ENCODE results near the gene SSPN. TPM values are rescaled to one million over a fixed set of nuclear protein-coding genes. Genes with fewer than 3 reads are reported as not detected.

SSPN gene
- total RNA-seq, 1 experiment from 2014 or later = 1.3 TPM

DNA sequence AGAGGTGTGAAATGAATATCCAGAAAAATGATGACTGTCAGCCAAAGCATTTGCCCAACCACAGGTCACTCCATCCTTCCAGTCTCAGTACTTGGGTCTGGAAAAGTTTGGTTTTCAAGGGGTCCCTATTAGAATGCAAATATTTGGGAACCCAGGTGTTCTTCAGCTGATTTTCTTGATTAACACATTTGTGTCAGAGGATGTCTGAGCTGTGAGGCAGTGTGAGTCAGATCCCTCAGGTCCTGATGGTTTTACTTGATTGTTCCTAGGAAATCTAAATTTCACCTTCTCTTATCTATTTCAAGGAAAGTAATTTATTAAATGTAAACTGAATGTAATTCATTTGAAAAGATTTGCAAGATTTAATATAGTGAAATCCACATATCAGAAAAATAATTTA is 71.5 kb downstream of the SSPN start:
- DNase-seq (ENCODE audit: low spot score) = no peak

DNA sequence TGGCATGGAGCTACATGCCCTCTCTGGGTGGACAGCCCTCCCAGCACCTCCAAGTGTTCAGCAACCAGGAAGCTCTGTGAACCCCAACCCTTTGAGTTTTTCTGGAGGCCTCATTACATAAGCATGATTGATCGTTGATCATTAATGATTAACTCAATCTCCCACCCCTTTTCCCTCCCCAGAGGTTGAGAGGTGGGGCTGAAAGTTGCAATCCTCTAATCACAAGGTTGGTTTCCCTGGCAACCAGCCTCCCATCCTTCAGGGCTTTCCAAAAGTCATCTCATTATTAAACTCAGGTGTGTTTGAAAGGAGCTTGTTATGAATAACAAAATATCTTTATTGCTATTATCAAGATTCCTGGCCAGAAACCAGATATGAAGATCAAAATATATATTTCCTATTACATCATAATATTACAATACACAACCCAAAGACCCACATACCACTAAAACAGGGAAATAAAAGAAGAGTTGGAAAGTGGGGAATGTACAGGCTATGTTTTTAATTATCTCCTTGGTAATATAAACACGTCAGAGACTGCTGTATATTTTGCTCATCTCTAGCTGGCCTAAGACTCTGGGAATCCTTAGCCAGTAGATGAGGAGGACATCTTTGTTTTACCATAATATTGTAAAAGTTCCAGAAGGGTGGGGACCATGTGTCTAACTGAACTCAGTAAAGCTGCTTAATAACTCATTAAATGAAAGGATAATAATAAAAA is 73.6 kb downstream of the SSPN start:
- DNase-seq (ENCODE audit: low spot score) = no peak

DNA sequence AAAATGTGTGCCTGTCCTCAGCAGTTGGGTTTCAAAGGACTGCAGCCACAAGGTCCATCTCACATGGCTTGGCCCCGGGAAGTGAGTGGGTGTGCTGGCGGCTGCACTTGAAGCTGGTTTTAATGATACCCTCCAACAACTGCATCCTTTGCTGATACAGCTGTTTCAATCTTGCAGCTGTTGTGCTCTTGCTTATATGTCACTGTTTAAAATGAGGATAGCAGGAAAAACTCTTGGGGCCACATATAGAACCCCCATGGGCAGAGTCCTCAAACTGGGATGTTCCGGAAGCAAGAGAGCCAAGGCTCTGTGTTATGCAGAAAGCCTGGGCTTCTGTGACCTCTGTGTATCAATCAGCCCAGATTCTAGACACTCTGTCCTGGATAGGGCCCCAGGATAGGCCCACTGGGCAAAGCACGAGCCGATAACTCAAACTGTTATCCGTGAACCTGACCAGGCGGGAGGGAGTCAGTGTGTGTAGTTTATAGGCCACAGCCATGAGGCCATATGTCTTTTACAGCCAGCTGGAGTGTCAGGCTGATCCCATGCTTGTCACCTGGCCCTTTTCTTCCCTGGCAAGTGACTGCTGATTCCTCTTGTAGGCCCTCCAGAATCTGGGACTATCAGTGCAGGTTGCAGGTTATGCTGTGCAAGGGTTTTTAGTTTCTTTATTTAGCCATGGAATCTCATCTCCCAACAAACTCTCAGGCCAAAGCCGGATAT is 74.3 kb downstream of the SSPN start:
- DNase-seq (ENCODE audit: low spot score) = no peak

DNA sequence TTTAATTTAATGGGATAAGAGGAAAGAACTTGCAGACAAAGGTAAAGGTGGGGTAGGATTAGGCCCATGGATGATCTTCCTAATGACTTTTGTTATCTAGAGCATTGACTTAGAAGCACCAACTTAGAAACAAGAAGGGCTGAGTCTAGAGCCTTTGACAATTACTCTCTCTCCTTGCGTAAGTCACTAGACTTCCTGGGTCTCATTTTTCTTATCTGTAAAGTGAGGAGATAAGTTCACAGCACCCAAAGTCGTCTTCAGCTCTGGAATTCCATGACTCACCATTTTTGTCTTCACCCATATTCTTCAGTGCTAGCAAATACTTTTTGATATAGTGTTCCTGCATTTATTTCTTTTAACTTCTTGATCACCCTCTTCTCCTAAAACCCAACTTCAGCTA is 75.7 kb downstream of the SSPN start:
- DNase-seq (ENCODE audit: low spot score) = peak; percentile 67

DNA sequence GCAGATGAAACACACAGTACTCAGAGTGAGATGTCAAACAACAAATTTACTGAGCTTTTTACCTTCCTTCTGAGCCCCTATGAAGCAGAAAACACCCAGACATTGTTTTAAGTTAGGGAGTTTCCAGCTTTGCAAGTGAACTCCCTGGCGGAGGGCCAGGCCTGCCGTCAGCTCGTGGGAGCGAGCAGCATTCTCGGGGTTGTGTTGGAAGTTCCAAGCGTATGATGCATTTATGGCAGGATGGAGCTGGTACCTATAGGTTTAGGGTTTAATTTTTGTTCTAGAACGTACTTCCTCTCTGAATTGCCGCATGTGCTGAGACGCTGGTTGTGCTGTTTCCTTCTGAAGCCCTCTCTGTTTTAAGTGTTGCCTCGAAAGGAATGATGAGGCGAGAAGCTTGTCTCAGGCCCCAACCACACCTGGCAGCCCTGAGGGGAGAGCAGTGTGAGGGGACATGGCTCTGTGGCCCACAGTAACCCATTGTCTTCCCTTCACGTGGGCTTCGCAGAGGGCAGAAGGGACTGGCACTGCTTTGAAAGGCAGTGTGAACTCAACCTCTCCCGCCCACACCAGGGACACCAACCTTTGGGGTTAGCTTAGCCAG is 76.6 kb downstream of the SSPN start:
- DNase-seq (ENCODE audit: low spot score) = peak; percentile 85

DNA sequence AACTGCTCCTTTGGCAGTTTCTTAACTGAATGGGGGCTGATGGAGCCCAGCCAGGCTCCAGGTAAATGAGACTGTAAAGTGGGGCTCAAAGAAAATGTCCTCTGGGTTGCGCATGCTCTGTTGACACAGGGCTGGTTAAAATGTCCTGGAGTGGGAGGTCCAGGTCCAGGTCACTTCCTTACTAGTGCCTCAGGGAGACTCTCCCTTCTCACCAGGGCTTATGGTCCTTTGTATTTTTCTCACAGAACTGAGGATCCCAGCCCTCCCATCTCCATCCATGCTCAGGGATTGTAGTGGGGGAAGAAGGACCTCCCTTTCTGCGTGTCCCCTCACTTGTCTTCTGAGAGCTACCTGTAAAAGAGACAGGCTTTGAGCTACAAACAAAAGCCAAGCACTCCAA is 77.5 kb downstream of the SSPN start:
- no peak for DNase-seq (ENCODE audit: low spot score)

DNA sequence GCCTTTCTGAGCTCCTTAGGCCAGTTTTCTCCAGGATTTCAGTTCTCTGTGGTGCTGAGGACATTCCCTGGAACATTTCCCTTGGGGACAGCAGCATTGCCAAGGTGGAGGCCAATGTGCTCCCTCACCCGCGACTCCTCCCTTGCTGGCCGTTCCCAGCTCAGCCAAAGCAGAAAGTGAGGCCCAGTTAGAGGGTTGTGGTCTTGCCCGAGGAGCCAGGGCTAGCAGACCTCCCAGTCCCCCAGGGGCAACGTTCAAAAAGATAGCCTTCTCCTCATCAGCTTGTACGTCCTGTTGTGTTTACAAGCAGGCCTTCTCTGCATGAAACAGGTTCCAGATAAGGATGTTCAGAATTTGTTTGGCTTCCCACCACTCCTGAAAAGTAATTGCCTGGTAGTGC is 78.4 kb downstream of the SSPN start:
- DNase-seq (ENCODE audit: low spot score) = no peak

DNA sequence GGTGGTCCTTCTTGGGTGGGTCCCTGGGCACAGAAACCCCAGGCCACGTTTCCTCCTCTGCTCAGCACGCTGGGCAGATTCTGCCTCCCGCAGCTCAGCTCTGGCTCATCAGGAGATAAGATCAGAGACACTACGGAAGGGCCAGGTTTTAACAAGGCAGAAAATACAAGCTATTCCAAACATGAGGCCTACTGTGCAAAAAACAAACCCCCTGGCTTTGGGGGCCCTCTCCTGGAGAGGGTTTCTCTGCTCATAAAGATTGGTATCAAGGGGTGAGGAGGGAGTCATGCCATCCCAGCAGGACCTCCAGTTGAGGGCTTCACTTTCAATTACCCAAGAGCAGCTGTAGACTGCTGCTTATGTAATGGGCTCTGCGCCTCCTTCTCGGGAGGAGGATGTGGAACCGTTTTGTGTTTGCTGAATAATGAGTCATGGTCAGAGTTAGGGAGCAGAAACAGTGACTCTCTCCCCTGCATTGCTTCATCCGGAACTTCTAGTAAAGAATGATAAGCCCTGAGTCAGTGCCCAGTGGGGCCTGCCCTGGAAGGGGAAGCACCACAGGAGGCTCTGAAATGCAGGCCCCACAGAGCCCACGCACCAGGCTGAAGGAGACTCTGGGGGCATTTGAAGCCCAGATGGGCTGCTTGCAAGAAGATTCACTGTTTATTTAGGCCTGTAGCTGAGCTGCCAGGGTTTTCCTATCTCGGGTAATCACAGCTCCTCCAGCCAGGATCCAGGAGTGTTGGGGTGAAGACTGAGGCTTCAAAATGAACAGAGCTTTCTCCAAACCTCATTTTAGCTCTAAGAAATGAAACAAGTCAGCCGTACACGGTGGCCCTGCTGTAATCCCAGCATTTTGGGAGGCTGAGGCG is 79.3 kb downstream of the SSPN start:
- peak; percentile 99 for DNase-seq (ENCODE audit: low spot score)

DNA sequence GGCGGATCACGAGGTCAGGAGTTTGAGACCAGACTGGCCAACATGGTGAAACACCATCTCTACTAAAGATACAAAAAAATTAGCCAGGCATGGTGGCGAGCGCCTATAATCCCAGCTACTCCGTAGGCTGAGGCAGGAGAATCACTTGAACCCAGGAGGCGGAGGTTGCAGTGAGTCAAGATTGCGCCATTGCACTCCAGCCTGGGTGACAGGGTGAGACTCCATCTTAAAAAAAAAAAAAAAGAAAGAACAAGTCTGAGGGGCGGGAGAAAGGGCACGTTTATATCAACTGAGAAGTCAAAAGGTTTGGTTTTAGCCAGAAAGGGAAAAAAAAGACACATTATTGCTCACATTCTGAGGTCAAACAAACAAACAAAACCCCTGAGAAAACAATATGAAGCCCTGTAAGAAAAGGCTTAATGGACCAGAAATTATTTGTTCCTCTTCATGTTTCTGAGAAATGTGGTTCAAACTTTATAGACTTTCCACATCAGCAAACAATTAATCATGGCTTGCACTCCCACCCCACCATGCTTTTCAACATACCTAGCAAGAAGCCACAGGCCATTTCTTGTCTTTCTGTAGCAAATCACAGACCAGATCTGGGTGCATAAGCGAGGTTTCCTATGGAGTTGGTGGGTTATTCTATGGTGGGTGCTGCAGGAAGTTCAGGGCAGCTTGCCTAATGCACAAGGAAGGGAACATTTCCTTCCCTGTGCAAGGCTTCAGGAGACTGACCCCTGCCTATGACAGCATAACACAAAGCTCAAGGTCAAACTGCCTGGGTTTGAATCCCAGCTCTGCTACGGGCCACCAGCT is 80.1 kb downstream of the SSPN start:
- no peak for DNase-seq (ENCODE audit: low spot score)

DNA sequence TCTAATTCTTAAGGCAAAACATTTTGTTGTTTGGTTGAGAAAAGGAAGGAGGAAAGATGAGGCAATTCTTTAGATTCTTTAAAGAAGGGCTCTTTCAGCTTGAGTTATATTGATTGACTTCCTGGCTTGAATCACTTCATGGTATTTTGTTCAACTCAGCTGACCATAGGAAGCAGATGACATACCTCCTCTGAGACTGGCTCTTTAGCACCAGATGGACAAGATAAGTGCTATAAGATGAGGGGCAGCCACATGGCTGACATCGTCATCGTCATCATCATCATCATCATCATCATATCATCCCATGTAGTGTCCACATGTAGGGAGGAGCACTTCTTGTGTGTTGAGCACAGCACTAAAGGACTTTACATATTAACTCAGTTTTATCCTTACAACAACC is 81.3 kb downstream of the SSPN start:
- DNase-seq (ENCODE audit: low spot score) = no peak

DNA sequence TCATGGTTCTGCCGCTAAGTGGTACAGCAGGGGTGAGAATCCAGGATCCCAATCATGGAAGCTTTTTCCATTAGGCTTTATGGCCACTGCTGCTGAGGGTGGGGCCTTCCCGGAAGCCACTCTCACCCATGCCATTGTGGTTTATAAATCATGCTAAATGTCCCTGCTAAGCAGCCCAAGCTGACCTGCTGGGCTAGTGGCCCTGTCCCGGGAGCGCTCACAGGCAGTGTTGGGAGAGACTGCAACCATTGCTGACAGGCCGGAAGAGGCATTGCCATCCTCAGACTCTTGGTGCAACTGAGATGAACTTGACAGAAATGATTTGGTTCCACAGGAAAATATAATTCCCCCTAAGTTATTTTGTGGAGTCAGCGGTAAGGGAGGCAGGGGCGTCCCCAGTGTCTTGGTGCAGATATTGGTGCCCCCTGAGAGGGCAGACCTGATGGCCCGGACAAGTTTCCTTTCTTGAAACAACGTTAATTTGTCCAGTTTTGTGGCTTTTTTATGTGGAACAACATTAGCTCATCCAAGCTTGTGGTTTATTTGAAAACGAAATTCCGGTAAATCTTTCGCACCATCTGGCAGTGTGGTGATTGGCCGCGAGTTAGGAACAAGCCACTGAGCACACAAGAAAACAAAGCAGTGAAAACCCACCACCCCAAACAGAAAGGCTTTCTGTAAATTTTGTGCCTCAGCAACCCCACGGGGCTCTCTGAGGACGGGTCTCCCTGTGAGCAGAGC is 82.3 kb downstream of the SSPN start:
- peak; percentile 55 for DNase-seq (ENCODE audit: low spot score)

DNA sequence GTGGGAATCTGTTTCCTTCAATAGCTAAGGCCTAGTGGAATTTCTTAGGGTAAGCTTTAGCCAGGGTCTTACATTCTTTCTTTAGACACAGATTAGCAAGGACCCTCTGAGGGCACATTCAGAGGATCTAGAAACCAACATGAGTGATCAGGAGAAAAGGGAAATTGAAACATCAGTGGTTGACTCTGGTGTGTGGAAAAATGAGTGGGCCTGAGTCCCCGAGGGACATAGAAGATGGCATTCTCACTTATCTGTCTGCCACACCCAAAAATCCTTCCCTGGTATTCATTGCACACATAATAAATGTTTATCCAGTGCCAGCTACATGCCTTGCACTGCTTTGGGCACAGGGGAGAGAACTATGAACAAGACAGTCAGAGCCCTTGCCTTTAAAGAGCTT is 82.9 kb downstream of the SSPN start:
- no peak for DNase-seq (ENCODE audit: low spot score)

DNA sequence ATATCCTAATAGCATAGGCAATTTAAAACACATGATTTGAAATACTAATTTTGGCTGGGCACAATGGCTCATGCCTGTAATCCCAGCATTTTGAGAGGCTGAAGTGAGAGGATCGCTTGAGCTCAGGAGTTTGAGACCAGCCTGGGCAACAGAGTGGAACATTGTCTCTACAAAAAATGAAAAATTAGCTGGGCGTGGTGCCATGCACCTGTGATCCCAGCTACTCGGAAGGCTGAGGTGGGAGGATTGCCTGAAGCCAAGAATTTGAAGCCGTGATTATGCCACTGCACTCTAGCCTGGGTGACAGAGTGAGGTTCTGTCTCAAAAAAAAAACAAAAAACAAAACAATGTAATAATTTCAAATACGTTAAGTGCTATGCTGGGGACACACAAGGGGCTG is 83.3 kb downstream of the SSPN start:
- DNase-seq (ENCODE audit: low spot score) = no peak

DNA sequence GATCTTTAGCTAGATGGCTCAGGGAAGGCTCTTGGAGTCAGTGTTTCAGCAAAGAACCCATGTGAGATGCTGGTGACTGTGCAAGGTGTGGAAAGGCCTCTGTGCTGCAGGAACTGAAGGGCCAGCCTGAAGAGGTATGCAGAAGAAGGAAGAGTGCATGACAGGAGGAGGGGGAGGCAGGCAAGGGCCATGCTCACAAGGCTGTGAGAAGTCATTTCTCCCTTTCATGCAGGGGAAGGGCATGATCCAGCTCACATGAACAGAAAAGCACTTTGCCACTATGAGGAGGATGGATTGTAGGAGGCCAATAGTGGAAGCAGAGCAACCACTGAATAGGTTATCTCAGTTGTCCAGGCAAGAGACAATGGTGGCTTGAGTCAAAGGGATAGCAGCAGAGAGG is 83.7 kb downstream of the SSPN start:
- no peak for DNase-seq (ENCODE audit: low spot score)

DNA sequence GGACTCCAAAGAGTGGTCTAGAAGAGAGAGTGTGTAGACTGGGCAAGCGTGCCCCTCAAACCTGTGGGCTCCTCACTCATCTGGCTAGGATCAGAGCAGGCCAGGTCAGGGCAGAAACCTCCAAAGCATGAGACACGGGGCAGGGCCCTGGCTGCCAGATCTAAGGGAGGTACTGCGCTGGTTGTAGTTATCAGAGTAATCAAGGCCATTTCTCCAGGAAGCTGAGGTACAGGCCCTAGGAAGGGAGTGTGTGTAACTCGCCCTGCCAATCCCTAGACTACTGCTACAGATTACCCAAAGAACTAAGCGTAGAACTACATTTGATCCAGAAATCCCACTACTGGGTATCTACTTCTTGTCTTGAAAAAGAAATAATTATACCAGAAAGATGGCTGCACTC is 84.5 kb downstream of the SSPN start:
- no peak for DNase-seq (ENCODE audit: low spot score)

DNA sequence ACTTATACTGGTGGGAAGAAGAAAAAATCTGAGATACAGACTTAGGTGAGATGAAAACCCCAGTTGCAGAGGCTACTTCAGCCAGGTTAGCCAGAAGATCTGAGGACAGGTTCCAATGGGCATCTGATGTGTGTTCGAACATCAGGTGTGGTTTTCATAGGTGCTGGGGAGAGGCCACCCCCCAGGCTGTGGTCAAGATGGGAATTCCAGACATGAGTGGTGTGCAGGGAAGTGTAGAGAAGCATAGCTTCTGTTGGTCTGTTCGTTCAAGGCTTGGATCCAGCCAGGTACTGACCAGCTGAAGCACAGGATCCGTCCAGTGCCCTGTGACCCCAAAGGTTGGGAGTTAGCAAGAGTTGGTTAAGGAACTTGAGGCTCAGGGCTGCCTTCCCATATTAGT is 85.5 kb downstream of the SSPN start:
- DNase-seq (ENCODE audit: low spot score) = no peak

DNA sequence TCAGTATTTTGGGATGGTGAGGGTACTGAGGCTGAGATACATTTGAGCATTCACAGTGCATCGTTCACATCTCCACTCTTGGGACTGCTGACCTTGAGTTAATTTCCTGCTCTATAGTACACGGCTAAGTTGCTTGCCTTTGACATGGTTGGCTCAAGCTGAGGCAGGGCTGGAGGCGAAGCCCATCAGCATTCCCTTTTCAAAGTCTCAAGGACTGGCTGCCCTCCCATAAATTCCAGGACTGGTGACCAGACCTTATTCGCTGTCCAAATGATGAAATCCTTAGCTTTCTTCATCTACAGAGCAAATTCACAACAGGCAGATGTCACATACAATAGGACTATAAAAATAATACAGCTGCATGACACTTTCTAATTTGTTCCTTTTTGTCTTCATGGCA is 85.9 kb downstream of the SSPN start:
- no peak for DNase-seq (ENCODE audit: low spot score)

DNA sequence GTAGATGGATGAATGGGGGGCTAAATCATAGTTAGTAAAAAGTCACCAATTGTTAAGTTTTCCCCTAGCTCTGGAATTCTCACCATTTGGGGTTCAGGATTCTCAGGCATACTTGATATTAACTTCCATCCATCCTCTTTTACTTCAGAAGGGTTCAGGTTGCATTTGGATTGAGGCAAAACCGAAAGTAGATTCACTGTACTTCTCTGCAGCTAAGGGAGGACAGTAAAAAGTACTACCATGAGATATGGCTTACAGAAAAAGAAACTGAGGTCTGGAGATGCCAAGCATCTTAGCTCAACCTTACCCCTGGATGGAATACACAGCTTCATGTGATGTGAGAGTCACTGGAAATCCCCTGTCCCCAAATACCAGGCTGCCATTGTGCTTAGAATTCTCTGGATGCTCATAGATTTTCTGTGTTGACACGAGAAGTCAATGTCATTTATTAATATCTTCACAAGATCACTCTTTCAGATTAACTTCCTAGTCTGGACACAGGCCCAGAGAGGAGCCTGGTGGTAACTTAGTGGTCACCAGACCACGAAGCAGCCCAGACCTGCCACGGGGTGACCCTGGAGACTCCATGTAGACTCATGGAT is 87.1 kb downstream of the SSPN start:
- DNase-seq (ENCODE audit: low spot score) = no peak

DNA sequence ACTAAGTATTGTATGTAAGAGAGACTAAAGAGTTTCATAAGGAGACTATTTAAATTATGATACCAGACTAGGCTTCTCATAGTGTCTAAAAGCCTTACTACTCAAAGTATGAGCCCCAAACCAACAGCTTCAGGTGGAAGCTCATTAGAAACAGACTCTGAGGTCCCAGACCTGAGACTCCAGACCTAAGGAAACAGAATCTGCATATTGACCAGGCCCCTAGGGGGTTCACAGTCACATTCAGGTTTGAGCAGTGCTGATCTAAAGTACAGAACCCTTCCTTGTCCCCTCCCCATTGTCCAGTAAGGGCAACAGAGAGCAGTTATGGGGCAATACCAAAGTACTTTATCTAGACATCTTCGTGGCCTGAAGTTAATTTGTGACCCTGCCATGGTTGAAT is 87.7 kb downstream of the SSPN start:
- DNase-seq (ENCODE audit: low spot score) = no peak

DNA sequence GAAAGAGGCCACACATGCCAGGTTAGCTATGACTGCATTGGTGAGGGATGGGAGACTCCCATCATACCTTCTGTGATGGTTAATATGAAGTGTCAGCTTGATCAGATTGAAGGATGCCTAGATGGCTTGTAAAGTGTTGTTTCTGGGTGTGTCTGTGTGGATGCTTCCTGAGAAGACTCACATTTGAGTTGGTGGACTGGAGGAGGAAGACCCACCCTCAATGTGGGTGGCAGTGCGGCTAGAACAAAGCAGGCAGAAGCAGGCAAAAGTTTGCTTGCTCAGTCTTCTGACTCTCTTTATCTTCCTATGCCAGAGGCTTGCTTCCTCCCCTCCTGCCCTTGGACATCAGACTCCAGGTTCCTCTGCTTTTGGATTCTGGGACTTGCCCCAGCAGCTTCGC is 88.2 kb downstream of the SSPN start:
- DNase-seq (ENCODE audit: low spot score) = no peak

All from A172 (cell line).